GM19328 (cell line): ENCODE results near the gene ARHGAP44.

Experiments
- ATAC-seq: cut with Tn5 transposase; IDR thresholded peaks from one replicate; pipeline ENCODE4 v1.9.1; 2021; ENCODE audit warnings: mild to moderate bottlenecking, moderate library complexity; ENCODE audit not compliant: unreplicated experiment

Gene ARHGAP44

GRCh38 chr17:13016881-13017654, 227.8 kb downstream of the ARHGAP44 start:
- peak; percentile 11 for ATAC-seq

DNA sequence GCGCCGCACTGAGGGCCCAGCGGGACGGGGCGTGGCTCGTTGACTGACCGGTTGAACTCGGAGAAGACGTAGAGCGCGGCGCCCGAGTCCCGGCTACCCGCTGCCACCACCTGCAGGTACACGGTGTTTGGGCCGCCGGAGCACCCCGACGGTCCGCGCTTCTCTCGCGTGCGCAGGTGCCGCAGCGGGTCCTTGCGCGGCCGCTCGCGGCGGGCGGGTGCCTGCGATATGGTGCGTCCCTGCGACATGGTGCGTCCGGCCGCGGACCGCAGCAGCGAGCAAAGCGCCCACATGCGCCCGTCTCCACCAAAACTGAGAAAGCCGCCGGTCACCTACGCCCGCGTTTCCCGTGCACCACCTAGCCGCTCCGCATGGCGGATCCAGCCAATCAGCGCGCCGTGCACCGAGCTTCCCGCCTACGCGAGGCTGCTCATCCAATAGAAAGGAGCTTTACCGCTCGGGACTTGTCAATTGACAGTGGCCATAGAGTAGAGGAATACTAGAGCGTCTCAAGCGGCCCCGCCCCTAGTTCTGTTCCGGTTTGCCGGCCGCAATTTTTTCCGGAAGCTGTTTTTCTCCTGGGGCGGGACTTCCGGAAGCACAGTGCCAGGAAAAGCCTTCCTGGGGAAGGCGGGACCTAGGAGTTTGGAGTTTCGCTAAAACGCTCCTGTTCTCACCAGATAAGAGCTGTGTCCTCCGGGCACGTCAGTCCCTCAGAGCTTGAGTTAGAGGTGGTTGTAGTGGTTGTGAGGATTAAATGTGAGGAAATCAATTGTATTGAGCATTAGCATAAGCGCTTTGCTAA, 228.6 kb downstream of the ARHGAP44 start, which contains the start of gene ELAC2:
ELAC2 (minus strand) TSS at position 373 of the 805 bp plus-strand sequence; CDS start at position 293, 80 bp downstream.
- ATAC-seq = peak; percentile 99

DNA sequence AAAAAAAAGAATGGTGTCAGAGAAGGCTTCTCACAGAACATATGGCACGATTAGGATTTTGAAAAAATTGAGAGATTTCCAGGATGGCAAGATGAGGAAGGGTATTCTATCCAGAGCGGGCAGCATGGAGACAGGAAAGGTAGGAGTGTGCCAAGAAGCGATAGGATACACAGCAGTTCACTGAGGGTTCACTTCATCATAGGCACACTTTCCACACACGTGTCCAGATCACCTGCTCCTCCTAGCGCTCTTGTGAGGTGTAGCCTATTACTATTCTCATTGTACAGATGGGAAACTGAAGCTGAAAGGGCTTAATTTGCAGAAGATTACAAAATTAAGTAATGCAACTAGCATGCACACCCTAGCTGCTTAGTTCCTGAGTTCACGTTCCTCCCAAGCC, 234.7 kb downstream of the ARHGAP44 start:
- ATAC-seq = no peak

- peak; percentile 67 for ATAC-seq
Measured at GRCh38 chr17:13024526-13025257, 235.4 kb downstream of the ARHGAP44 start.

- ATAC-seq = no peak
Measured at GRCh38 chr17:13025258-13025627, 235.9 kb downstream of the ARHGAP44 start.

- no peak for ATAC-seq
Measured at GRCh38 chr17:13025687-13026086, 236.4 kb downstream of the ARHGAP44 start.

DNA sequence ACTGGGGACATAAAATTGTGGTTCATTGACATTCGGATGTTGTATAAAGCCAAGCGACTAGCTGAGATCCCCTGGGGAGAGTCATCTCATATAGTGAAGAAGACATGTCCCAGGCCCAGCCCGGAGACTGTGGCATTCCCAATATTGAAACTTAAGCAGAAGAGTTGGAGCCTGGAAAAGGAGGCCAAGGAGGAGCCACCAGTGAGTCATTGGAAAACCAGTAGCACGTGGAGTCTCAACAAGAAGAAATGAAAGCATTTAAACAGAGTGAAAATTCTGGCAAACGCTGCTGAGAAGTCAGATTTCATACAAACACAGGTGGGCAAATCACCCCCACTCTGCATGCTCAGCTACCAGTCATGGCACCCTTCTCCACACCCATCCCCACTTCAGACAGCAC, 237.9 kb downstream of the ARHGAP44 start:
- no peak for ATAC-seq

DNA sequence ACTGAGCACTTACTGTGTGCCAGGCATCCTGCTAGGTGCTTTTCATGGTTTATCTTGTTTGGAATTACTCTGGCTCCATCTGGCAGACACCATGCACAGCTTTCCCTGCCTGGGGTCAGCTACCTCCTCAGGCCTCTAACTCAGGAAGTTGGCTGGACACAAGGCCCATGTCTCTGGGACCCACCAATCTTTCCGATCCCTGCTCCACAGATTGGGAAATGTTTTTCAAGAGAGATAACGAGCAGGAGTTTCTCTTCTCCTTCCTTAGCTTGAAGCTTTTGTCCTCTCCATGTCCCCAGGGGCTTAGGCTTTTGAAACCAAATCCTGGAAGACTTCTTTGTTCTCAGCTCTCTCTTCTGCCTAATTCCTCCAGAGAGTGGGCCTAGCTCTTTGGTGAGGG, 240.0 kb downstream of the ARHGAP44 start:
- no peak for ATAC-seq

GRCh38 chr17:13030056-13030455, 240.8 kb downstream of the ARHGAP44 start:
- no peak for ATAC-seq

- ATAC-seq = no peak
Measured at GRCh38 chr17:13030459-13031300, 241.4 kb downstream of the ARHGAP44 start.

GRCh38 chr17:13031718-13032350, 242.5 kb downstream of the ARHGAP44 start:
- ATAC-seq = peak; percentile 70

DNA sequence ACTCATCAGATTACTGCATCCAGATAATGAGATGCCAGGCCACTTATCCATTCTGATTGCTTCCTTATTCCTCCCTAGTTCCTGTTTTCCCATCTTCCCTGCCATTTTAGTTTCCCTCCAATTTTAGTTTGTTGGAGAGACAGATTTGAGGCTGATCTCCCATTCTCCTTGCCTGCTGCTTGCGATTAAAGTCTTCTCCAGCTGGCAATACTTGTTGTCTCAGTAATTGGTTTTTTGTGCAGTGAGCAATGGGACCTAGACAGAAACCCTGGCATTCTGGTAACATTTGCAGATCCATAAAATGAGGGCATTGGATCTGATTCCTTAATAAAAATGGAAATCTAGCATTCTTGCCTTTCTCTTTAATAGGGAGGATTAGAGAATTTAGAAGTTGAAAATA, 246.1 kb downstream of the ARHGAP44 start:
- no peak for ATAC-seq

DNA sequence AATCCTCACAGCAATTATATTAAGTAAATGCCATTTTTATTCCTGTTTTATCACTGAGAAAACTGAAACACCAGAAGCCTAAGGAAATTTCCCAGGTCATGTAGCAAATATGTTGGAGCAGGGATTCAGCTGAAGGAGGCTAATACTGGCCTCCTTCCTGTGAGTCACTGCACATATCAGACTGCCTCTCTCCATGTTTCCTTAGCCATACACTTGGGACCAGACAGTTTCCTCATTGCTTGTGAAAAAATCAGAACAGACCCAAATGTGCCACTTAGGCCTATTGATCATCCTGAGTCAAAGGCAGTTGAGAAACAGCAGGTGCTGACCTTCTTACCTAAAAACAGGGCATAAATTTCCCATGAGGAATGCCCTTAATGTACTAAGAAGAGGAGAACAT, 247.5 kb downstream of the ARHGAP44 start:
- no peak for ATAC-seq

DNA sequence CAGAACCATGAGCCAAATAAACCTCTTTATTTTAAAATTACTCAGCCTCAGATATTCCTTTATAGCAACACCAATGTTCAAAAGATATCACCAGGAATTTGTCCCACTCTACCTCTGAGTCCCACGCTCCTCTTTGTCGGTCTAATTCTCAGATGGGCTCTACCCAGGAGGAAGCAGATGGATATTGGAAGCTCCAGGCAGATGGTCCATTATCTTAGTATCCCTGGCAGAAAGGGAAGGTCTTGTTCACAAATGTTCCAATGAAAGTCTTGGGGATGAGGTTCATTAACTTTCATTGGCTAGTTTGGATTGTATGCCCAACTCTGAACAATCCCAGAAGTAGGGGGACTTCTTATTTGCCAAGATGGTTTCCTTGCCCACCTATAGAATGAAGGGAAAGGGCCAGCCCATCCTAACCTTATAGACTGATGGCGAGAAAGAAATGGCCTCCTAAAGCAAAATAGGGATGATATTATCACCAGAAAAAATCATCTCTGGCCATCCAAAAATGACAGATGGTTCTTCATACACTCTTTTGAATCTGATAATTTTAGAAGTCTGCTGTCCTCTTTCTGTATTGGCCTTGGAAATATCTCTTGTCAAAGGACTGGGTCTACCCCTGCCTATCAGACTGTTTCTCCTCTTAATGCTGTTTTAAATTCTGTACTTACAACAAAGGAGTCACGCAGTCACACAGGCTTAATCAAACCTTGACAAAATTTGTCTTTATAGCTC, 249.8 kb downstream of the ARHGAP44 start:
- ATAC-seq = no peak
